ENCODE data around the gene CPXM2.

The CPXM2 gene

GRCh38 chr10:123748711-123749110 lies 142.9 kb downstream of the CPXM2 start:
- no peak for DNase-seq
- Histone ChIP-seq H3K9me3 (ENCODE audit: severe bottlenecking) (peaks cover 4% of the 10 kb centered on the region), H3K27ac (no peak overlapping the region), H3K4me3 (ENCODE audit: low read depth, low read length) (no peak overlapping the region), H3K27me3 (ENCODE audit: insufficient read depth, low read depth, severe bottlenecking) (peaks cover 81% of the 10 kb centered on the region), H3K36me3 (no peaks in the 10 kb centered on the region)
- no peak for TF ChIP-seq CTCF (IDR thresholded peaks at IDR 0.05; ENCODE audit: low read depth, low read length)

GRCh38 chr10:123747426-123747825 lies 144.2 kb downstream of the CPXM2 start:
- H3K4me3 ChIP-seq (ENCODE audit: low read depth, low read length): no peak overlapping the region
- no peak overlapping the region for H3K27ac ChIP-seq
- peaks cover 83% of the 10 kb centered on the region for H3K27me3 ChIP-seq (ENCODE audit: insufficient read depth, low read depth, severe bottlenecking)
- no peak for TF ChIP-seq CTCF (IDR thresholded peaks at IDR 0.05; ENCODE audit: low read depth, low read length)
- no peak for DNase-seq
- H3K36me3 ChIP-seq: no peaks in the 10 kb centered on the region
- H3K9me3 ChIP-seq (ENCODE audit: severe bottlenecking): peaks cover 4% of the 10 kb centered on the region

GRCh38 chr10:123746942-123747341 lies 144.7 kb downstream of the CPXM2 start:
- H3K9me3 ChIP-seq (ENCODE audit: severe bottlenecking): peaks cover 4% of the 10 kb centered on the region
- H3K27me3 ChIP-seq (ENCODE audit: insufficient read depth, low read depth, severe bottlenecking): peaks cover 80% of the 10 kb centered on the region
- H3K4me3 ChIP-seq (ENCODE audit: low read depth, low read length): no peak overlapping the region
- H3K36me3 ChIP-seq: no peaks in the 10 kb centered on the region
- TF ChIP-seq CTCF (IDR thresholded peaks at IDR 0.05; ENCODE audit: low read depth, low read length): no peak
- no peak overlapping the region for H3K27ac ChIP-seq
- no peak for DNase-seq

- no peak for DNase-seq
- Histone ChIP-seq H3K36me3 (no peaks in the 10 kb centered on the region), H3K27ac (no peak overlapping the region), H3K27me3 (ENCODE audit: insufficient read depth, low read depth, severe bottlenecking) (peaks cover 80% of the 10 kb centered on the region), H3K9me3 (ENCODE audit: severe bottlenecking) (peaks cover 4% of the 10 kb centered on the region), H3K4me3 (ENCODE audit: low read depth, low read length) (no peak overlapping the region)
- TF ChIP-seq CTCF (IDR thresholded peaks at IDR 0.05; ENCODE audit: low read depth, low read length): no peak
Observed at GRCh38 chr10:123746520-123746919, 145.1 kb downstream of the CPXM2 start.

GRCh38 chr10:123746061-123746460 lies 145.5 kb downstream of the CPXM2 start:
- no peak overlapping the region for H3K27ac ChIP-seq
- DNase-seq: no peak
- peaks cover 80% of the 10 kb centered on the region for H3K27me3 ChIP-seq (ENCODE audit: insufficient read depth, low read depth, severe bottlenecking)
- H3K9me3 ChIP-seq (ENCODE audit: severe bottlenecking): peaks cover 3% of the 10 kb centered on the region
- no peak overlapping the region for H3K4me3 ChIP-seq (ENCODE audit: low read depth, low read length)
- no peaks in the 10 kb centered on the region for H3K36me3 ChIP-seq
- TF ChIP-seq CTCF (IDR thresholded peaks at IDR 0.05; ENCODE audit: low read depth, low read length): no peak

GRCh38 chr10:123744224-123744536 lies 147.4 kb downstream of the CPXM2 start:
- TF ChIP-seq CTCF (IDR thresholded peaks at IDR 0.05; ENCODE audit: low read depth, low read length): no peak
- Histone ChIP-seq H3K4me3 (ENCODE audit: low read depth, low read length) (no peak overlapping the region), H3K27me3 (ENCODE audit: insufficient read depth, low read depth, severe bottlenecking) (peaks cover 81% of the 10 kb centered on the region), H3K27ac (no peak overlapping the region), H3K9me3 (ENCODE audit: severe bottlenecking) (no peaks in the 10 kb centered on the region), H3K36me3 (no peaks in the 10 kb centered on the region)
- no peak for DNase-seq

Measured in WERI-Rb-1 (cell line).